ENCODE data around the gene TLE1.
A peak's percentile ranks its signal among the peaks of the same experiment; 100 is the strongest.
"Not testable (repeated sequence)": the region's sequence is repeated elsewhere in the genome, so short reads cannot be mapped to it uniquely, and the experiment has no call there.

Gene TLE1

GRCh38 chr9:81689343-81690175, at the start of gene TLE1:
TLE1 (minus strand) TSS chr9:81689547; CDS start chr9:81688240, 1,307 bp downstream.
- DNase-seq: peak; percentile 100

DNA sequence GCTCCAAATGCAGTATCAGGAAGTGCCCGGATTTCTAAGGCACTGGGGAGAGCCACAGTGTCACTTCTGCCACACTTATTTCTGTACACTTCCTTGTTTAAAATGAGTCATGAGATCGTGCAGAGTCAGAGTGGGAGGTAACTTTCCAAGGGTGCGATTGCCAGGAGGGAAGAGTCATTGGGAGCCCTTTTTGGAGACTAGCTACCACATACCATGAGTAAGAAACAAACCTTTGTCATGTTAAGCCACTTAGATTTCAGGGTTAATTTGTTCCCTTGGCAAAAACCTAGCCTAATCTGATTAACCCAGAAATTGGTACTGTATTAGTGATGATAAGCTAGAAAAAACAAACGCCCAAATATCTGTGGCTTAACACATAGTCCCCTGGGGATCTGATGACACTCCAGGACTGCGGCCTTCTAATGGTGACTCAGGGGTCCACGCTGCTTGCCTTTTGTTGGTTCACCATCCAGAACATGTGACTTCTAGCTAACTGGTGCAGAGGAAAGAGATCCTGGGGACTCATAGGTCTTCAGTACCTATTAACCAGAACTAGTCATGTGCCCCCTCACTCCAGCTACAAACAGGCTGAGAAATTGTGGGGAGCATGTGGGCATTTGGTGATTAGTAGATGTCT, 48.6 kb upstream of the TLE1 start:
- peak; percentile 86 for DNase-seq

DNA sequence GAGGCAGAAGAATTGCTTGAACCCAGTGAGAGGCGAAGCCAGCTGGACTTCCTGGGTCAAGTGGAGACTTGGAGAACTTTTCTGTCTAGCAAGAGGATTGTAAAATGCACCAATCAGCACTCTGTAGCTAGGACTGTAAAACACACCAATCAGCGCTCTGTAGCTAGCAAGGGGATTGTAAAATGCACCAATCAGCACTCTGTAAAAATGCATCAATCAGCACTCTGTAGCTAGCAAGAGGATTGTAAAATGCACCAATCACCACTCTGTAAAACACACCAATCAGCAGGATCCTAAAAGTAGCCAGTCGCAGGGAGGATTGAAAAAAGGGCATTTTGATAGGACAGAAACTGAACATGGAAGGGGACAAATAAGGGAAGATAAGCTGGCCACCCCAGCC, 41.2 kb upstream of the TLE1 start:
- not testable (repeated sequence) for DNase-seq

- DNase-seq: no peak
Measured at GRCh38 chr9:81729135-81729534, 39.8 kb upstream of the TLE1 start.

GRCh38 chr9:81724242-81724889, 35.0 kb upstream of the TLE1 start:
- no peak for DNase-seq

DNA sequence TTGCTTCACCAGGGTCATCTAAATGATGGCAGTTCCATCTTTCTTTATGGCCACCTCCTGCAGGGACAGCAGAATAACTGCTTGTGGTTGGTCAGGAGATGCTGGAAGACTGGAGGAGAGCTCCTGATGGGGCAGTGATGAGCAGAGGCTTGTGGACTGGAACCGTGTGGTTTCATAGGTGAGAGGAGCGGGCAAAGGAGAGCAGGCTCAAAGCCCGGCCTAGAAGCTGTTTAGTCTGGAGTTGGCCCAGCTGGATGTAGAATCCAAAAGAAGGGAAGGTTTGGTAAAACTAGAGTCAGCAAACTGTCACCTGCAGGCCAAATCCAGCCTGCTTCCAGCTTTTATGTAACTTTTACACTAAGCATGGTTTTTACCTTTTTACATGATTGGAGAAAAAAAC, 32.9 kb upstream of the TLE1 start:
- DNase-seq: no peak

DNA sequence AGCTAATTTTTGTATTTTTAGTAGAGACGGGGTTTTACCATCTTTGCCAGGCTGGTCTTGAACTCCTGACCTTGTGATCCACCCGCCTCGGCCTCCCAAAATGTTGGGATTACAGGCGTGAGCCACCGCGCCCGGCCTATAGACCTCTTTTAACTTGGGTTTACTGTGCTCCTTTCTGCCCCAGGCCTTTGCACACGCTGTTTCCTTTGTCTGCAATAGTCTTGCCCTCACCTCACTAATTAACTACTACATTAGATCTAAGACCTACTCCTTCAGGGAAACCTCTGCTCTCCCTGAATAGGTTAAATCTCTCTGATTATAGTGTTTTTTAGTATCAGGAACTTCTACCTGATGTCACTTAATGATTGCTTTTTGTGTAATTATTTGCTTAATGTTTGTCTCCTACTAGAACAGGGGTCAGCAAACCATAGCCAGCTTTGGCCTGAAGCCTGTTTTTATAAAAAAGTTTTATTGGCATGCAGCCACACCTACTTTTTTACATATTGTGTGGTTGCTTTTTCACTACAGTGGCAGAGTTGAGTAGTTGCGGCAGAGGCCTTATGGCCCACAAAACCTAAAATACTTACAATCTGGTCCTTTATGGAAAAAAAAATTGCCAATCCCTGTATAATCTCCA, 31.2 kb upstream of the TLE1 start:
- DNase-seq: no peak

- DNase-seq: no peak
Measured at GRCh38 chr9:81719972-81720371, 30.6 kb upstream of the TLE1 start.

GRCh38 chr9:81718244-81718643, 28.9 kb upstream of the TLE1 start:
- no peak for DNase-seq

GRCh38 chr9:81717747-81718077, 28.4 kb upstream of the TLE1 start:
- DNase-seq: no peak

- no peak for DNase-seq
Measured at GRCh38 chr9:81717061-81717746, 27.9 kb upstream of the TLE1 start.

DNA sequence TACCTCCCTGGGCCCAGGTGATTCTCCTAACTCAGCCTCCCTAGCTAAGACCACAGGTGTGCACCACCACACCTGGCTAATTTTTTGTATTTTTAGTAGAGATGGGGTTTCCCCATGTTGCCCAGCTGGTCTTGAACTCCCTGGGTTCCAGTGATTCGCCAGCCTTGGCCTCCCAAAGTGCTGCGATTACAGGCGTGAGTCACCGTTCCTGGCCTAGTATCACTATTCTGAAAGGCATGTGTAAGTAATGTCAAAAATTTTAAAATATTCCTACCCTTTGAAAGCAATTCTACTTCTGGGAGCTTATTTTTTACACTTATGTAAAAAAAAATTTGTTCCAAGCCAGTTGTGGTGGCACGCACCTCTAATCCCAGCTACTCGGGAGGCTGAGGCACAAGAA, 27.1 kb upstream of the TLE1 start:
- peak; percentile 52 for DNase-seq

DNA sequence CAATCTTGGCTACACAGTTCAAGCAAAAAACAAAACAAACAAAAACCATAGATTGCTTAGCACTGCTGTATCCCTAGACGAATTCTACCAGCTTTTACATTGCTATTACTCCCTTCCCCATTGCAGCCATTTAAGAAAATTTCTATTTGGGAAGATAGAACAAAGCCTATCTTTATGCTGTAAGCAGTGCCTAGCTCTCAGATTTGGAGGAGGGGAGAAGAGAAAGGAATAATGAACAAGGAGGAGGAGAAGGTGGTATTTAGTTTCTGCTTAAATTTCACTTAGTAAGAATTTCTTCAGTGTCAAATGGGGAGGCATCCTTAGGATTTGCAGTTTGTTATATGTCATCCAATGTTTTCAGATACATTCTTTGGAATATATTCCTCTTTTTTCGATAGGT, 16.2 kb upstream of the TLE1 start:
- no peak for DNase-seq

GRCh38 chr9:81694541-81694940, 5.2 kb upstream of the TLE1 start:
- DNase-seq: no peak

DNA sequence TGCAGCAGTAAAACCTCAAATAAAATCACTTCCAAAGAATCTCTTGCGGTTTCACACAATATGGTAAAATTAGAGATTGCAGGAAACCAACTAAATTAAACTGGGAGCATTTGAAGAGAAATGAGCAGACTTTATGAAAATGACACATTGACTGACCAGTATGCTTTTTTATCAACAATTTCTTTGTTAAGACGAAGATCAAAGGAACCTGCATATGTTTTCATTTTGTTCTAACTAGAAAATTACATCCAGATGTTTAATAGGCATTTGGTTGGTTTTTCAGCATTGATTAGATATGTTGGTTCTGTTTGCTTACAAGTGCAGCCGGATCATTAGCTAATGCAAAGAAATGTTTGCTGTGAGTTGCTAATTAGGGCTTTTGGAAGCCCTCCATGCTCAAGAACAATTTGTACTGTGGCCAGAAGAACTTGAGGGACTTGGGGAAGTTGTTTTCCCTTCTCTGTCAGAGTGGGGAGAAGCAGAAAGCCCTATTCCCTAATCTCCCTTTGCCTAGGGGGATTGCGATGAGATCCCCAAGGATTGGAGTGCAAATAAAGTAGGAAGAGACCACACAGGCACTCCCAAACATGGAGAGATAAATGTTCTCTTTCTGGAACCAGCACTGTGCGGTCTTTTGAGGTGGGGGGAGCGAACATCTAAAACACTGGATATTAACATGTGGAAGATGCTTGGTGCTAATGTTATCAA, 4.5 kb upstream of the TLE1 start:
- DNase-seq: peak; percentile 85

DNA sequence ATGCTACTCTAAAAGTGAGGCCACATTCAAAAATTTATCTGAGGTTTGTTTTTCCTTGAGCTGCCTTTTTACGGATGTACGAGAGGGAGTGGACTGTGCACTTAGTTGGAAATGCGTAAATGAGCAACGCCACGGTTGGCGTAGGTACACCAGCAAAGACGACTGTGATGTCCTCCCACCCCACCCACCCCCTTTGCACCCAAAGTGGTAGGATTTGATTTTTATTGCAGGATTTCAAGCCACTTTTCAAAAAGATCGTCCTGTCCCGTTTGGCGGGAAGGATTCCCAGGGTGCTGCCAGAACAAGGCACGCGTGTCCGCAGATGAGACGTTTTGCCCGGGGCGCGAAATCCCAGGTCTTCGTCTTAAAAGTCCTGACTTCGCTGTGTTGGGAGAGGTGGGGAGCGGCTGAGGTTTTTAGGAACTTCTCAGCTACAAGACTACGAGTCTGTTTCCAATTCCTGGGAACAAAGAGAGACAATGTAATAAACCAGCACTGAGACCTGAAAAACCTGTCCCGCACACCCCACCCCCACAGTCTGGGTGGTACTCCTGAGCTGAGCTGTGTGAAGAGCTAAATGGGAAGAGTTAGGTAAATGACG, 1.0 kb upstream of the TLE1 start:
- DNase-seq: no peak

DNA sequence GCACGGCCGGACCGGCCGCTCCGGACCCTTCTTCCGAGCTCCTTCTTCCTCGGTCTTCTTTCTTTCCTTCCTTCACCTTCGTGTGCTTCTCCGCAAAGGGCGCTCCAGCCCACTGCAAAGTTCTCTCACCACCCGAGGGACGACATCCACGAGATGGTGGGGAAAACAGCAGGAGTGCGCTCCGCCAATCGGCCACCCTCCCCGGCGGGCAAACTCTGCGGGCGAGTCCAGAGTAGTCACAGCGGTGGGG, 329 bp downstream of the TLE1 start:
- not testable (repeated sequence) for DNase-seq

- not testable (repeated sequence) for DNase-seq
Measured at GRCh38 chr9:81688262-81689092, 870 bp downstream of the TLE1 start.

DNA sequence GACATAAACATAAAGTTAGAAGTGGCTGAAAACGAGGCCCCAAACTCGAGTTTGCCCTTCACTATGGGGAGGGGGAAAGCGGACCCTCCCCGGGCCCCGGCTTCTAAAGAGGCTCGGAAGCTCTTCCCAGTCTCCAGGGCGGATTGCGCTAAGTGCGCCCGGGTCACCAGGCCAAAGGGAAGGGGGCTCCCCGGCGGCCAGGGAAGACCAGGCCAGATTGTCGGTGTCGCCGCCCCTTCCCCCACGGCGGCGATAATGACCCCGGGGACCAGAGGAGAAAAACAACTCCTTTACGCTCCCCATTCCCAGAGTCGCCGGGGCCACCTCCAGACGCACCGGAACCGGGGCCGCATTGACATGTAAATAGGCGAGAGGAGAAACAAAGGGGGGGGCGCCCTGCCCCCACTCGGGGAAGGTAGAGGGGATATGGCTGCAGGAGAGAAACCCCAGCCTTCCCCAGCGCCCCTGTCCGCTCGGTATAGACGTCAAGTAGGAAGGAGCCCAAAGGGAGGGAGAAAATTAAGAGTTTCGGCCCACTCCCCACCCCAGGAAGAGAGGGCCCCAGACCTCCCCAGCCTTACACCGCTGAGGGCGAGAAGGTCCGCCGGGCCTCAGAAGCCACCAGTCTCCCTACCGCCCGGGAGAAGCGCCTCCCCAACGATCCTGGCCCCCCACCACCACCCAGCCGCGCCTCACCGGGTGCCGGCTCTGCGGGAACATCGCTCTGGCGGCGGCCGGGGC, 1.7 kb downstream of the TLE1 start:
- DNase-seq: no peak

All from fibroblast of upper back skin (primary cell).